BJ (cell line): ENCODE results near the gene ANKRD16. TPM values are rescaled to one million over a fixed set of nuclear protein-coding genes. Genes with fewer than 3 reads are reported as not detected.

Source experiments
- CTCF ChIA-PET: fragments of 350-600 bp; formaldehyde crosslinking; extraction: SDS; loops from one replicate; lab custom pipeline; 2021; ENCODE audit warnings: antibody characterized with exemption, inconsistent platforms; lab: Yijun Ruan, JAX
- POLR2A ChIA-PET: fragments of 300-600 bp; sonication (Branson Sonifier 250); formaldehyde crosslinking; extraction: SDS; loops from one replicate; lab custom pipeline; 2021; ENCODE audit warnings: antibody characterized with exemption; lab: Charles Lee
- DNase-seq: peaks from one replicate; pipeline ENCODE4 v3.0.0-alpha.2; 2011; ENCODE audit warnings: low read depth
- H3K27me3 ChIP-seq: 2 replicates; pipeline ENCODE4 v1.6.0; 2011; ENCODE audit warnings: low read length; ENCODE audit not compliant: control insufficient read depth, insufficient read depth
- H3K36me3 ChIP-seq: 2 replicates; pipeline ENCODE4 v1.5.1; 2011; ENCODE audit warnings: low read length; ENCODE audit not compliant: control insufficient read depth, insufficient read depth
- H3K4me3 ChIP-seq: 2 replicates; pipeline ENCODE4 v1.5.1; 2011; ENCODE audit warnings: low read depth, mild to moderate bottlenecking, control low read depth, low read length
- CTCF ChIP-seq: IDR thresholded peaks from 2 replicates; pipeline ENCODE4 v1.5.1; 2011; ENCODE audit warnings: low read depth, mild to moderate bottlenecking, control low read depth, inconsistent platforms, low read length, moderate library complexity; ENCODE audit not compliant: insufficient read depth
- polyA plus RNA-seq: library from polyadenylated mRNA; depleted of rRNA; stranded (reverse); fragments of >200 nt; gene quantifications from 2 replicates; pipeline ENCODE4 v1.2.3, GENCODE V29; 2011

The ANKRD16 gene
- polyA plus RNA-seq, 1 experiment, result 7.4 TPM

- Histone ChIP-seq H3K4me3 (no peak overlapping the region), H3K36me3 (peaks cover 20% of the 10 kb centered on the region), H3K27me3 (no peaks in the 10 kb centered on the region)
- CTCF ChIA-PET, result no interaction called here
- no peak for DNase-seq
- POLR2A ChIA-PET, result no interaction called here
- no peak for TF ChIP-seq CTCF
Measured at GRCh38 chr10:5906651-5907050, 17.0 kb upstream of the ANKRD16 start.

GRCh38 chr10:5905854-5906507, 16.3 kb upstream of the ANKRD16 start:
- no peak for TF ChIP-seq CTCF
- ChIA-PET CTCF (no interaction called here), POLR2A (no interaction called here)

GRCh38 chr10:5904227-5904626, 14.5 kb upstream of the ANKRD16 start:
- POLR2A ChIA-PET, result no interaction called here
- DNase-seq, result no peak
- peaks cover 9% of the 10 kb centered on the region for H3K36me3 ChIP-seq
- H3K4me3 ChIP-seq, result no peak overlapping the region
- H3K27me3 ChIP-seq, result no peaks in the 10 kb centered on the region
- CTCF ChIA-PET, result interaction anchor here (1.1 kb wide), 1 partner anchor 275 kb away, joined by 3 read pairs; no protein-coding TSS in a partner anchor
- no peak for TF ChIP-seq CTCF

More at GRCh38 chr10:5905854-5906507, 16.3 kb upstream of the ANKRD16 start:
- Histone ChIP-seq H3K4me3 (no peak overlapping the region), H3K27me3 (no peaks in the 10 kb centered on the region), H3K36me3 (peaks cover 14% of the 10 kb centered on the region)
- DNase-seq, result no peak

- DNase-seq, result no peak
- CTCF ChIA-PET, result interaction anchor here (1.1 kb wide), 1 partner anchor 274 kb away, joined by 3 read pairs; no protein-coding TSS in a partner anchor
Measured at GRCh38 chr10:5903563-5903962, 13.9 kb upstream of the ANKRD16 start.

More at GRCh38 chr10:5903563-5903962, 13.9 kb upstream of the ANKRD16 start:
- peaks cover 8% of the 10 kb centered on the region for H3K36me3 ChIP-seq
- no peaks in the 10 kb centered on the region for H3K27me3 ChIP-seq
- H3K4me3 ChIP-seq, result no peak overlapping the region
- no peak for TF ChIP-seq CTCF
- POLR2A ChIA-PET, result no interaction called here
